Thoracic aorta (tissue), 2 donors: Measurements from ENCODE around the gene SAXO1. TPM values are rescaled to one million over a fixed set of nuclear protein-coding genes. Genes with fewer than 3 reads are reported as not detected.

Source experiments
- ATAC-seq: fragments of 150-250 bp; one replicate; pipeline ENCODE4 v1.8.0; 2017; ENCODE audit warnings: low read depth; ENCODE audit not compliant: insufficient number of reproducible peaks, low FRiP score
- DNase-seq: peaks from one replicate; pipeline ENCODE4 v3.0.0-alpha.2; 2020; ENCODE audit warnings: low spot score
- H3K27ac ChIP-seq, 2 donors: fragments of 200-600 bp; sonication (generic); 1 replicate in 1 of 2; 2 replicates in 1 of 2; pipeline ENCODE4 v1.5.1; 2016; ENCODE audit warnings: mild to moderate bottlenecking in 2 of 2, moderate library complexity in 2 of 2
- H3K27me3 ChIP-seq: fragments of 200-600 bp; sonication (generic); replicated peaks from 2 replicates; pipeline ENCODE4 v1.6.0; 2016; ENCODE audit warnings: mild to moderate bottlenecking; ENCODE audit not compliant: insufficient read depth
- H3K36me3 ChIP-seq: fragments of 200-600 bp; sonication (generic); one replicate; pipeline ENCODE4 v1.5.1; 2016
- H3K4me1 ChIP-seq, 2 donors: fragments of 200-600 bp; sonication (generic); 1 replicate in 1 of 2; 2 replicates in 1 of 2; pipeline versions ENCODE4 v1.5.1 to v1.6.0; 2016; ENCODE audit warnings: low read depth in 2 of 2, mild to moderate bottlenecking in 1 of 2; ENCODE audit not compliant: control insufficient read depth in 1 of 2
- H3K4me3 ChIP-seq: fragments of 200-600 bp; sonication (generic); 2 replicates; pipeline ENCODE4 v1.5.1; 2016; ENCODE audit warnings: mild to moderate bottlenecking
- H3K9me3 ChIP-seq: fragments of 200-600 bp; sonication (generic); 2 replicates; pipeline ENCODE4 v1.5.1; 2016
- CTCF ChIP-seq: fragments of 200-600 bp; sonication (generic); IDR thresholded peaks from one replicate; pipeline ENCODE4 v1.5.1; 2019; ENCODE audit warnings: antibody characterized with exemption
- total RNA-seq, 2 donors: library from RNA; depleted of rRNA; stranded (reverse); fragments of >200 nt; gene quantifications; one replicate each; pipeline versions ENCODE4 v1.1.0 to v1.2.3, GENCODE V29; 2016

SAXO1 gene
- total RNA-seq, 2 donors from 2014 or later, result 0.27 to 1.8 TPM

DNA sequence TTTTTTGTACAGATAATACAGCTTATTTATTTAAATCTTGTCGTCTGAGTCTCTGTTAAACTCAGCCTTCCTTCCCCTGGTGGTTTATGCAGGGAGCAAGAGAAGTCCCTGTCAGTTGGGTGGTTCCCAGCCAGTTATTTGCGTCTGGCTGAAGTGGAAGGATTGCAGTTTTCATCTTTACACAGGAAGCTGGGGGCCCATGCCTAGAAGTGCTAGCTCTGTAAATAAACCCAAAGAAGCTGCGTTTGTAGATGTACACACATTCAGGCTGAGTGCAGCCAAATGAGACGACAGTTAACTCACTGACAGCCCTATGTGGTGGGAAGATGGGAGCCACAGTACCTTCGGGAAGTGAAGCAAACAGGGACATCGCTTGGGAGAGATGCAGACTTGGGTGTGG, 122.1 kb downstream of the SAXO1 start:
- no peak overlapping the region for H3K4me3 ChIP-seq
- no peaks in the 10 kb centered on the region for H3K27me3 ChIP-seq
- peaks cover 4% of the 10 kb centered on the region for H3K36me3 ChIP-seq
- H3K4me1 ChIP-seq, result peaks cover 0 to 8% of the 10 kb centered on the region in 2 donors
- H3K27ac ChIP-seq, result no peak overlapping the region
- TF ChIP-seq CTCF, result no peak
- ATAC-seq (no peak), DNase-seq (no peak)
- no peaks in the 10 kb centered on the region for H3K9me3 ChIP-seq

DNA sequence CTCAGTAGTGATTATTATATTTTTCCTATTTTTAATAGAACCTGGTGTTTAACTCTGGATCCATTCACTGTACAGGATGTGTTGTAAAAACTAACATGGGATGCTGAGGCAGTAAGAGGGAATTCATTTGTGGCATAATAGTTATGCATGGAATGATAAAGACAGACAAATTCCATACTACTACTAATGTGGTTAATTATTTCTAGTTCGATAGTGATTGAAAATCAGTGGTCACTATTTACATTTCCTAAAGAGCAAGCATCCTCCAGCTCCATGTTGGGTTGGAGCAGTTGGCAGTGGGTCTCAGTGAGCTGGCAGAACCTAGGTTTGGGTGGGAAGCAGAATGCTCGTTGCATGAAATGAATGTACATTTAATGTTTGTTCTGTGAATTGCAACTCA, 122.6 kb downstream of the SAXO1 start:
- H3K36me3 ChIP-seq, result peaks cover 6% of the 10 kb centered on the region
- no peaks in the 10 kb centered on the region for H3K9me3 ChIP-seq
- no peak overlapping the region for H3K4me3 ChIP-seq
- no peaks in the 10 kb centered on the region for H3K27me3 ChIP-seq
- DNase-seq, result no peak
- TF ChIP-seq CTCF, result no peak
- ATAC-seq, result no peak
- H3K4me1 ChIP-seq, result peaks cover 0 to 8% of the 10 kb centered on the region in 2 donors
- H3K27ac ChIP-seq, result no peak overlapping the region

DNA sequence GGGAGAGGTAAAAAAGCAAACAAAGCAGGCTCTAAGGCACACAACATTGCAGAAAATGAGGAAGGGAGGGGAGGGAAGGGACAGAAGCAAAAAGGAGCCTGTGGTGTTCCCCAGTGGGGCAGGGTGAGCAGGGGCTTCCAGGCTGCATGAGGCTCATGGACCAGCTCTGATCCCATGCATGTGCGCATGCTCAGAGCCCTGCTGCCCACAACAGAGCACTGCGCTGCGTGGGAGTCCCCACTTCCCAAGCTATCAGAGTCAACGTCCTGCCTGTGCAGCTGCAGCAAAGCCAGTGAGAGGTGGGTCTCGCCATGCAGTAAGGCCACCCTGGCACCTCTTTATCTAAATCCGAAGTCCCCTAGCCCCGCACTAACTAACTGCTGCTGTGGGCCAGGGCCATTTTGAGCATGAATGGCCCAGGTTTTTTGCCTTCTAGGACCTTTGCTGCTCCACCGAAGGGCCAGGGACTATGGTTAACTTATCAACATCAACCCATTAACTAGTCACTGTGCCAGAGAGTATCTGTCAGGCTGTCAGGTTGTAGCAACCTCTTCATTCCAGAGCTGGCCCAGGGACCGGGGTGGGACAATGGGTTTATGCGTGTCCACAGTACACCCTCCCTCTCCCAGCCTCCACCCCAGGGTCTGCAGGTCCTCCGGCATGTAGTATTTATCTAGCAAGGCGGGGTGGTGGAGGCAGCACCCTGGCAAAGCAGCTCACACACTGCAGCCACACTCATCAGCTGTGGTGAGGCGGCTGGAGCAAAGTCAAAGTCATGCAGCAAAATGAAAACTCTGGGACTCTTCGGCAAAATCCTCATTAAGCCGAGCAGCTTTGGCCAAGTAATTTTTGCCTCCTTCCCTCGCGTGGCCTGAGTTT, 123.6 kb downstream of the SAXO1 start:
- Histone ChIP-seq H3K36me3 (peaks cover 6% of the 10 kb centered on the region), H3K4me3 (no peak overlapping the region), H3K27ac (no peak overlapping the region), H3K9me3 (no peaks in the 10 kb centered on the region), H3K27me3 (no peaks in the 10 kb centered on the region), H3K4me1 (peaks cover 0 to 8% of the 10 kb centered on the region in 2 donors)
- ATAC-seq (no peak), DNase-seq (no peak)
- no peak for TF ChIP-seq CTCF

DNA sequence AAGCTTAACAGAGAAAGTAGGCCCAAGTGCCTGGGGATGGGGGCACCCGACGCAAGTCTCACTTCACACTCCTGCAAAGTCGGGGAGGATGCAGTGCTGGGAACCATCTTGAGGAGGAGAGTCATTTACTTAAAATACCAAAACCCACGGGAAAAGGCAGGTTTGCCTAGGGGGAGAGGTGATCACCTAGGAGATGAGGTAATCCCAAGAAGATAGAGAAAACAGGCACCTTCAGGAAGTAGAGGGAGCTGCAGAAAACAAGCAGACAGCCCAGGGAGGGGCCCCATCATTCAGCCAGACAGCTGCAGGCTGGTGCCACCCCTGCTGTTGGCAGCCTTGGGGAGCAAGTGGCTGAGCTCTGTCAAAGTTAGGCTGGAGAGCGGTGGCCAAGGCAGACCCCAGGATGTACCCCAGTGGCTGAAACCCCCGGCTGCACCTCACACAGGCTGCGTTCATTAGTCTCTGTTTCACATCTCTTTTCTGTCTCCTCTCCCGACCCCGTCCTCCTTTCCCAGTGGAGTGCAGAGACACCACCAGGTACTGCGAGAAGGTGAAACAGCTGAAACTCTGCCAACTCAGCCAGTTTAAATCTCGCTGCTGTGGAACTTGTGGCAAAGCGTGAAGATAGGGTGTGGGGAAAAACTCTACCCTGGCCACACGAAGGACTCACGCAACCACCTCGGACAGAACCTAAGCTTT, 124.9 kb downstream of the SAXO1 start:
- peaks cover 0 to 8% of the 10 kb centered on the region in 2 donors for H3K4me1 ChIP-seq
- no peaks in the 10 kb centered on the region for H3K27me3 ChIP-seq
- peaks cover 6% of the 10 kb centered on the region for H3K36me3 ChIP-seq
- TF ChIP-seq CTCF, result no peak
- H3K27ac ChIP-seq, result no peak overlapping the region
- no peaks in the 10 kb centered on the region for H3K9me3 ChIP-seq
- no peak for ATAC-seq
- no peak overlapping the region for H3K4me3 ChIP-seq
- DNase-seq, result no peak

DNA sequence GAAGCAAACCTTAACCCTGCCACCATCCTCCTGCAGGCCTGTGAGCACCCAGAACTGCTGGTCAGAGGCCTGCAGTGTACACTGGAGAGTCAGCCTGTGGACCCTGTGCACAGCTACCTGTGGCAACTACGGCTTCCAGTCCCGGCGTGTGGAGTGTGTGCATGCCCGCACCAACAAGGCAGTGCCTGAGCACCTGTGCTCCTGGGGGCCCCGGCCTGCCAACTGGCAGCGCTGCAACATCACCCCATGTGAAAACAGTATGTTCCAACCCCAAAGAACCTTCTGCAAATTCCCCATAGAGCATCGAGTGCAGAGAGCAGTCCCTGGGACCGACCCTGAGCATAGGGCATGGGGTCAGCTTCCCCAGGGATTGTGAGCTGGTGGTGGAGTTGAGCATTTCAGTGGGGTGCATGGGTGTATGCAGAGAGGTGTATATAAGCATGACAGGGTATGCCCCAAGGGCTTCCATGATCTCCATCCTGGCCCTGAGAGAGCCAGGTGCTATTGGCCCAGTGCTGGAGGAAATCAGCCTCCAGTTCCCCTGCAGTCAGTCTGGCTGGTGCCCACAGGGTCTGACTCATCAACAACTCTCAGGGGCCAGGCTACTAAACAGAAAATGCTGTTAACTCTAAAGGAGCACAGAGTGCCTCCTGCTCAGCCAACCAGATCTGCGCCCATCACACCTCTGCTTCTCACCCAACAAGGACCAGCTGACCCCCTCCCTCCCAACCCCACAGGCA, 126.2 kb downstream of the SAXO1 start:
- TF ChIP-seq CTCF, result no peak
- Histone ChIP-seq H3K27ac (no peak overlapping the region), H3K27me3 (no peaks in the 10 kb centered on the region), H3K4me3 (no peak overlapping the region), H3K4me1 (peaks cover 0 to 8% of the 10 kb centered on the region in 2 donors), H3K36me3 (peaks cover 6% of the 10 kb centered on the region), H3K9me3 (peaks cover 4% of the 10 kb centered on the region)
- ATAC-seq (no peak), DNase-seq (no peak)
